GM18502 (cell line): ENCODE measurements around the gene APOA5.
"Not testable (repeated sequence)": the region's sequence is repeated elsewhere in the genome, so short reads cannot be mapped to it uniquely, and the experiment has no call there.

ENCODE experiments used
- ATAC-seq: cut with Tn5 transposase; IDR thresholded peaks from one replicate; pipeline ENCODE4 v1.9.1; 2021; ENCODE audit warnings: mild to moderate bottlenecking; ENCODE audit not compliant: unreplicated experiment, poor library complexity

APOA5 gene

GRCh38 chr11:116801662-116802061, 10.0 kb upstream of the APOA5 start:
- ATAC-seq: not testable (repeated sequence)

GRCh38 chr11:116800610-116801009, 8.9 kb upstream of the APOA5 start:
- ATAC-seq: no peak

- no peak for ATAC-seq
These were observed 6.7 kb upstream of the APOA5 start for GRCh38 chr11:116798368-116798767.

GRCh38 chr11:116797816-116798215, 6.1 kb upstream of the APOA5 start:
- no peak for ATAC-seq

GRCh38 chr11:116796548-116796947, 4.9 kb upstream of the APOA5 start:
- no peak for ATAC-seq

GRCh38 chr11:116794851-116795250, 3.2 kb upstream of the APOA5 start:
- no peak for ATAC-seq

GRCh38 chr11:116793772-116794097, 2.1 kb upstream of the APOA5 start:
- ATAC-seq: no peak

GRCh38 chr11:116792869-116793771, 1.4 kb upstream of the APOA5 start:
- ATAC-seq: no peak

GRCh38 chr11:116792144-116792868, 627 bp upstream of the APOA5 start:
- no peak for ATAC-seq

GRCh38 chr11:116791002-116791812, 472 bp downstream of the APOA5 start:
- no peak for ATAC-seq

GRCh38 chr11:116790167-116791001, 1.3 kb downstream of the APOA5 start:
- ATAC-seq: no peak

GRCh38 chr11:116788975-116789374, 2.7 kb downstream of the APOA5 start:
- no peak for ATAC-seq

GRCh38 chr11:116788534-116788933, 3.1 kb downstream of the APOA5 start:
- no peak for ATAC-seq

GRCh38 chr11:116787786-116788486, 3.7 kb downstream of the APOA5 start, which contains the start of gene ZPR1:
Gene ZPR1, minus strand, starts transcription at chr11:116788023. Its CDS starts 33 bp downstream, at chr11:116787990.
- peak; percentile 91 for ATAC-seq

- peak; percentile 29 for ATAC-seq
These were observed 4.3 kb downstream of the APOA5 start for GRCh38 chr11:116787436-116787785.

- ATAC-seq: no peak
These were observed 4.7 kb downstream of the APOA5 start for GRCh38 chr11:116786966-116787365.

GRCh38 chr11:116786326-116786725, 5.4 kb downstream of the APOA5 start:
- ATAC-seq: no peak

- ATAC-seq: no peak
These were observed 9.0 kb downstream of the APOA5 start for GRCh38 chr11:116782728-116783127.

GRCh38 chr11:116778556-116778955, 13.1 kb downstream of the APOA5 start:
- no peak for ATAC-seq
